ENCODE data around the gene CAMSAP1.

The CAMSAP1 gene

DNA sequence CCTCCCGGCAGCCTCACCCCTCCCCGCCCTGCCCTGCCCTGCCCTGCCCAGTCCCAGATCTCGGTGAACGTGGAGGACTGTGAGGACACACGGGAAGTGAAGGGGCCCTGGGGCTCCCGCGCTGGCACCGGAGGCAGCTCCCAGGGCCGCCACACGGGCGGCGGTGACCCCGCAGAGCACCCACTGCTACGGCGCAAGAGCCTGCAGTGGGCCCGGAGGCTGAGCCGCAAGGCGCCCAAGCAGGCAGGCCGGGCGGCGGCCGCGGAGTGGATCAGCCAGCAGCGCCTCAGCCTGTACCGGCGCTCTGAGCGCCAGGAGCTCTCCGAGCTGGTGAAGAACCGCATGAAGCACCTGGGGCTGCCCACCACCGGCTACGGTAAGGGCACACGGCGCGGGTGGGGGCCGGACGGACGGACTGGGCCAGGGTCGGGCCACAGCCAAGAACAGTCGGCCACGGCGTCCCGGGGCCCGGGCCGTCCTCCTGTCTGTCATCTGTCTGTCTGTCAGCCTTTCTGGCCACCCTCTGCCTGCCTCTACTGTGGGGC is 121.1 kb downstream of the CAMSAP1 start:
- DNase-seq (ENCODE audit: extremely low read depth, low read depth) = no peak
- TF ChIP-seq, protein P1, sequence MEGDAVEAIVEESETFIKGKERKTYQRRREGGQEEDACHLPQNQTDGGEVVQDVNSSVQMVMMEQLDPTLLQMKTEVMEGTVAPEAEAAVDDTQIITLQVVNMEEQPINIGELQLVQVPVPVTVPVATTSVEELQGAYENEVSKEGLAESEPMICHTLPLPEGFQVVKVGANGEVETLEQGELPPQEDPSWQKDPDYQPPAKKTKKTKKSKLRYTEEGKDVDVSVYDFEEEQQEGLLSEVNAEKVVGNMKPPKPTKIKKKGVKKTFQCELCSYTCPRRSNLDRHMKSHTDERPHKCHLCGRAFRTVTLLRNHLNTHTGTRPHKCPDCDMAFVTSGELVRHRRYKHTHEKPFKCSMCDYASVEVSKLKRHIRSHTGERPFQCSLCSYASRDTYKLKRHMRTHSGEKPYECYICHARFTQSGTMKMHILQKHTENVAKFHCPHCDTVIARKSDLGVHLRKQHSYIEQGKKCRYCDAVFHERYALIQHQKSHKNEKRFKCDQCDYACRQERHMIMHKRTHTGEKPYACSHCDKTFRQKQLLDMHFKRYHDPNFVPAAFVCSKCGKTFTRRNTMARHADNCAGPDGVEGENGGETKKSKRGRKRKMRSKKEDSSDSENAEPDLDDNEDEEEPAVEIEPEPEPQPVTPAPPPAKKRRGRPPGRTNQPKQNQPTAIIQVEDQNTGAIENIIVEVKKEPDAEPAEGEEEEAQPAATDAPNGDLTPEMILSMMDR (IDR thresholded peaks at IDR 0.05; ENCODE audit: low read depth, low read length, missing control alignments) = no peak
- H3K4me3 ChIP-seq (replicated peaks; ENCODE audit: low read depth, low read length) = no peak overlapping the region

GRCh38 chr9:135785013-135785575 is 122.3 kb downstream of the CAMSAP1 start:
- no peak for DNase-seq (ENCODE audit: extremely low read depth, low read depth)
- TF ChIP-seq, protein P1 (IDR thresholded peaks at IDR 0.05; ENCODE audit: low read depth, low read length, missing control alignments) = no peak
- H3K4me3 ChIP-seq (replicated peaks; ENCODE audit: low read depth, low read length) = no peak overlapping the region

DNA sequence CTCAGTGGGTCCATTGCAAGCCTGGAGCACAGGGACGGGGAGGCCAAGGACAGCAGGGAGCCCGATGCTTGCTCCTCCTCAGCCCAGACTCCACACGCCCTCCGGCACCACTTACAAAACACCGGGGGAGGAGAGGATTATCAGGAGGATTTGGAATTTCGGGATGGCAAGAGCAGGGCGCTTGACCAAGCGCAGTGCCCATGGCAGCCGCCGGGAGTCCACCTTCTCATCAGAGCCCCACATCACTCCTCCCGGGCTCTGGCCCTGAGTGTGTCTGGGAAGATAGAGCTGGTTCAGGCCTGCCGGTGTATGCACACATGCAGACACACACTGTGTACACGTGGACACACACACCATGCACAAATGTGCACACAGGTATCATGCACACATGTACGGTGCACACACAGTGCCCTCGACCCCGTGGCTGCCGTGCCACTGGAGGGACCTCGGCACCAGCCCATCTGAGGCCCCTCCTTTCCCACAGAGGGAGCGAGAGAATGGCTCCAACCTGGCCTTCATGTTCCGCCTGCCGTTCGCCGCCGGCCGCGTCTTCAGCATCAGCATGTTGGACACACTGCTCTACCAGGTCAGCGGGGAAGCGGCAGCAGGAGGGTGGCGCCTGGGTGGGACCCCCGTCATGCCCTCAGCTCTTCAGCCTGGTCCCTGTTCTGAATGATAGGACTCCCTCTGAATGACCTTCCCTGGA is 123.7 kb downstream of the CAMSAP1 start:
- H3K4me3 ChIP-seq (replicated peaks; ENCODE audit: low read depth, low read length) = no peak overlapping the region
- DNase-seq (ENCODE audit: extremely low read depth, low read depth) = no peak
- TF ChIP-seq, protein P1 (IDR thresholded peaks at IDR 0.05; ENCODE audit: low read depth, low read length, missing control alignments) = no peak

DNA sequence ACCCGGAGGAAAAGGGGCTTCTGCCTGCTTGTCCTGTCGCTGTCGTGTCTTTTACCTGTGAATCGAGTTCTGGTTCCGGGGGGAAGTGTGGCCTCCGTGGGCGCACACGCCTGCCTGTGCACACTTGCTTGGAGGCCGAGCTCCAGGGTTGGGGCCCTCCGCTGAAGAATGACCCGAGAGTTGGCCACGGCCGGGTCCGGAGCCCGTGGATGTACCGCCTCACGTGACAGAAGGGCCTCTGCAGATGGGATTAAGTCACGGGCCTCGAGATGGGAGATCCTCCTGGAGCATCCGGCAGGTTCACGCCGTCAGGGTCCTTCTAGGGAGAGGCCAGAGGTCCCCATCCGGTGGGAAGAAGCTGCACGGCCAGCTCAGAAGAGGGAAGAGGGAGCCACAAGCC is 124.4 kb downstream of the CAMSAP1 start:
- no peak for DNase-seq (ENCODE audit: extremely low read depth, low read depth)
- TF ChIP-seq, protein P1 (IDR thresholded peaks at IDR 0.05; ENCODE audit: low read depth, low read length, missing control alignments) = no peak
- H3K4me3 ChIP-seq (replicated peaks; ENCODE audit: low read depth, low read length) = no peak overlapping the region

DNA sequence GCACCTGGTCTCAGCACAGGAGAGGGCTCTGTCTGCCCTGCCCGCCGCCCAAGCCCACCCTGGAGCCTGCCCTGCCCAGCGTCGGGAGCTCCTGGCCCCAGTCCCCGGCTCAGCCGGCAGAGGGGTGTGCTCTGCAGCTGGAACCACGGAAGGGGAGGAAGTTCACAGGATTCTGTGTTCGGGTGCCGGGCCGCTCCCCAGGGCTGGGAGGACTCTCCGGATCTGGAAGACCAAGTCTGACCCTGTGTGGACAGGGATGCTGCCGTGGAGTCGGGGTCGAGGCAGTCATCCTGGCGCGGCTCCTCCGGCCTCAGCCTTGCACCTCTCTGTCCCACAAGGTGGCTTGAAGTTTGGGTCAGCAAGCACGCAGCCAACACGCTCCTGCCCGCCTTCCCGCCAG is 126.7 kb downstream of the CAMSAP1 start:
- no peak for DNase-seq (ENCODE audit: extremely low read depth, low read depth)
- TF ChIP-seq, protein P1 (IDR thresholded peaks at IDR 0.05; ENCODE audit: low read depth, low read length, missing control alignments) = no peak
- no peak overlapping the region for H3K4me3 ChIP-seq (replicated peaks; ENCODE audit: low read depth, low read length)

GRCh38 chr9:135780086-135780485 is 127.3 kb downstream of the CAMSAP1 start:
- no peak overlapping the region for H3K4me3 ChIP-seq (replicated peaks; ENCODE audit: low read depth, low read length)
- DNase-seq (ENCODE audit: extremely low read depth, low read depth) = no peak
- TF ChIP-seq, protein P1 (IDR thresholded peaks at IDR 0.05; ENCODE audit: low read depth, low read length, missing control alignments) = no peak

All from HFF-Myc (cell line).